ENCODE results near the gene ATP5MG. TPM values are rescaled to one million over a fixed set of nuclear protein-coding genes. Genes with fewer than 3 reads are reported as not detected.

The ATP5MG gene
- total RNA-seq, 1 donor from 2014 or later, result 140 TPM

- H3K36me3 ChIP-seq, result no peaks in the 10 kb centered on the region
- intact Hi-C loops (cut with DNase I), result no loop called here
- peak overlapping the region; percentile 78 for H3K27ac ChIP-seq
- DNase-seq (no peak), ATAC-seq (no peak)
- no peak for TF ChIP-seq CTCF (IDR thresholded peaks at IDR 0.05)
- peak overlapping the region; percentile 94 for H3K4me3 ChIP-seq
- H3K27me3 ChIP-seq, result no peaks in the 10 kb centered on the region
- peaks cover 54% of the 10 kb centered on the region for H3K4me1 ChIP-seq
- H3K9me3 ChIP-seq, result no peaks in the 10 kb centered on the region
Measured at GRCh38 chr11:118438314-118438931, 37.0 kb downstream of the ATP5MG start.

- Histone ChIP-seq H3K27me3 (no peaks in the 10 kb centered on the region), H3K4me1 (peaks cover 61% of the 10 kb centered on the region), H3K4me3 (no peak overlapping the region), H3K9me3 (no peaks in the 10 kb centered on the region), H3K27ac (peak overlapping the region; percentile 78), H3K36me3 (no peaks in the 10 kb centered on the region)
- ATAC-seq (no peak), DNase-seq (no peak)
- intact Hi-C loops (cut with DNase I), result no loop called here
- no peak for TF ChIP-seq CTCF (IDR thresholded peaks at IDR 0.05)
Measured at GRCh38 chr11:118439646-118440045, 38.2 kb downstream of the ATP5MG start.

- Histone ChIP-seq H3K9me3 (no peaks in the 10 kb centered on the region), H3K4me3 (peak overlapping the region; percentile 12), H3K4me1 (peaks cover 59% of the 10 kb centered on the region), H3K27ac (no peak overlapping the region), H3K27me3 (no peaks in the 10 kb centered on the region), H3K36me3 (no peaks in the 10 kb centered on the region)
- DNase-seq (no peak), ATAC-seq (no peak)
- TF ChIP-seq CTCF (IDR thresholded peaks at IDR 0.05), result no peak
- intact Hi-C loops (cut with DNase I), result no loop called here
Measured at GRCh38 chr11:118441770-118442275, 40.4 kb downstream of the ATP5MG start.

- H3K27me3 ChIP-seq, result no peaks in the 10 kb centered on the region
- no peak overlapping the region for H3K27ac ChIP-seq
- peaks cover 59% of the 10 kb centered on the region for H3K4me1 ChIP-seq
- H3K4me3 ChIP-seq, result peak overlapping the region; percentile 12
- DNase-seq (no peak), ATAC-seq (no peak)
- H3K9me3 ChIP-seq, result no peaks in the 10 kb centered on the region
- no peak for TF ChIP-seq CTCF (IDR thresholded peaks at IDR 0.05)
- intact Hi-C loops (cut with DNase I), result no loop called here
- H3K36me3 ChIP-seq, result no peaks in the 10 kb centered on the region
Measured at GRCh38 chr11:118442301-118442700, 40.9 kb downstream of the ATP5MG start.

GRCh38 chr11:118442908-118443589 is 41.6 kb downstream of the ATP5MG start:
- Histone ChIP-seq H3K27ac (no peak overlapping the region), H3K27me3 (no peaks in the 10 kb centered on the region), H3K9me3 (no peaks in the 10 kb centered on the region), H3K4me1 (peaks cover 59% of the 10 kb centered on the region), H3K4me3 (no peak overlapping the region), H3K36me3 (no peaks in the 10 kb centered on the region)
- intact Hi-C loops (cut with DNase I), result no loop called here
- DNase-seq (no peak), ATAC-seq (no peak)
- no peak for TF ChIP-seq CTCF (IDR thresholded peaks at IDR 0.05)

Data from upper lobe of right lung (tissue), 1 donor.